Endothelial cell of umbilical vein (primary cell): ENCODE results near the gene PKP4. TPM values are rescaled to one million over a fixed set of nuclear protein-coding genes. Genes with fewer than 3 reads are reported as not detected.
"Not testable (repeated sequence)": the region's sequence is repeated elsewhere in the genome, so short reads cannot be mapped to it uniquely, and the experiment has no call there.

ENCODE experiments used
- BruUV-seq: library from RNA; stranded (reverse); fragments of 400-500 nt; replicated peaks from 2 replicates; lab custom pipeline; 2021; lab: Mats Ljungman, UMichigan
- CTCF ChIA-PET: fragments of 300-600, 350-600 bp; sonication (Branson Sonifier 250); formaldehyde crosslinking; loops from one replicate; lab custom pipeline; 2021; ENCODE audit warnings: antibody characterized with exemption, inconsistent platforms; lab: Charles Lee
- POLR2A ChIA-PET: fragments of 300-600, 350-600 bp; sonication (Branson Sonifier 250); formaldehyde crosslinking; loops from one replicate; lab custom pipeline; 2021; ENCODE audit warnings: antibody characterized with exemption, inconsistent platforms; lab: Charles Lee
- DNase-seq: peaks from one replicate; pipeline ENCODE4 v3.0.0-alpha.2; 2011; ENCODE audit warnings: low read depth, low spot score
- FAIRE-seq: peaks from 2 replicates; lab custom pipeline; 2011; peaks lifted over from hg19 to GRCh38; lab: Jason Lieb, UNC
- H2AFZ ChIP-seq: 2 replicates; pipeline ENCODE4 v1.6.0; 2012; ENCODE audit warnings: low read depth, low read length, control low read depth, inconsistent platforms
- H3K27ac ChIP-seq: 2 replicates; pipeline ENCODE4 v1.5.1; 2011; ENCODE audit warnings: low read depth, mild to moderate bottlenecking, control low read depth, low read length, moderate library complexity; ENCODE audit not compliant: insufficient read depth
- H3K27me3 ChIP-seq, 2 experiments: 2 replicates each; pipeline versions ENCODE4 v1.6.0 to v1.6.1; 2011; ENCODE audit warnings: low read length in 2 of 2, mixed read lengths in 1 of 2; ENCODE audit not compliant: control insufficient read depth in 2 of 2, insufficient read depth in 2 of 2
- H3K36me3 ChIP-seq, 2 experiments: 2 replicates in 1 of 2; 3 replicates in 1 of 2; pipeline ENCODE4 v1.5.1; 2011; ENCODE audit warnings: low read length in 2 of 2, mild to moderate bottlenecking in 1 of 2, moderate library complexity in 1 of 2; ENCODE audit not compliant: control insufficient read depth in 2 of 2, insufficient read depth in 2 of 2; ENCODE audit errors: extremely low read depth in 1 of 2
- H3K4me1 ChIP-seq: 3 replicates; pipeline ENCODE4 v1.5.1; 2011; ENCODE audit warnings: mild to moderate bottlenecking, low read length; ENCODE audit not compliant: control insufficient read depth, insufficient read depth; ENCODE audit errors: extremely low read depth
- H3K4me2 ChIP-seq: 2 replicates; pipeline ENCODE4 v1.6.1; 2011; ENCODE audit warnings: low read length, control low read depth, mixed read lengths; ENCODE audit not compliant: insufficient read depth
- H3K4me3 ChIP-seq, 3 experiments: fragments of 200-600 bp in 1 of 3; sonication (generic), shearing (Covaris generic) in 1 of 3; replicated peaks in 1 of 3; 2 replicates each; pipeline ENCODE4 v1.5.1; 2011 to 2016; ENCODE audit warnings: control low read depth in 3 of 3, low read length in 3 of 3, mild to moderate bottlenecking in 2 of 3, inconsistent platforms in 1 of 3, low read depth in 1 of 3, moderate library complexity in 1 of 3; ENCODE audit not compliant: insufficient read depth in 1 of 3
- H3K79me2 ChIP-seq: 2 replicates; pipeline ENCODE4 v1.6.0; 2012; ENCODE audit warnings: low read length, inconsistent platforms; ENCODE audit not compliant: control insufficient read depth, insufficient read depth
- H3K9ac ChIP-seq: replicated peaks from 2 replicates; pipeline ENCODE3; 2011; ENCODE audit warnings: low read length, control low read depth; ENCODE audit not compliant: insufficient read depth; ENCODE audit errors: extremely low read depth
- H3K9me1 ChIP-seq: replicated peaks from 3 replicates; pipeline ENCODE4 v1.6.0; 2011; ENCODE audit warnings: mild to moderate bottlenecking, low read length; ENCODE audit not compliant: control insufficient read depth, insufficient read depth; ENCODE audit errors: extremely low read depth
- H3K9me3 ChIP-seq: replicated peaks from 2 replicates; pipeline ENCODE4 v1.5.1; 2012; ENCODE audit warnings: low read length, inconsistent platforms; ENCODE audit not compliant: control insufficient read depth, insufficient read depth
- H4K20me1 ChIP-seq: replicated peaks from 2 replicates; pipeline ENCODE3; 2011; ENCODE audit warnings: mild to moderate bottlenecking, low read length; ENCODE audit not compliant: control insufficient read depth, insufficient read depth; ENCODE audit errors: extremely low read depth
- CTCF ChIP-seq, 2 donors: IDR thresholded peaks; 1 replicate in 1 of 2; 2 replicates in 1 of 2; pipeline ENCODE4 v1.5.1; 2011; ENCODE audit warnings: low read length in 2 of 2, mild to moderate bottlenecking in 2 of 2, moderate library complexity in 2 of 2, control low read depth in 1 of 2, inconsistent platforms in 1 of 2, low read depth in 1 of 2; ENCODE audit not compliant: insufficient read depth in 1 of 2; ENCODE audit errors: extremely low read depth in 1 of 2
- FOS ChIP-seq: IDR thresholded peaks from 2 replicates; pipeline ENCODE4 v1.6.1; 2011; ENCODE audit warnings: mild to moderate bottlenecking, low read length, moderate library complexity, borderline replicate concordance; ENCODE audit not compliant: insufficient read depth
- JUN ChIP-seq: IDR thresholded peaks from 2 replicates; pipeline ENCODE4 v1.6.1; 2011; ENCODE audit warnings: borderline replicate concordance, low read depth; ENCODE audit not compliant: insufficient read length, insufficient read depth
- MAX ChIP-seq: IDR thresholded peaks from 2 replicates; pipeline ENCODE4 v1.6.1; 2011; ENCODE audit not compliant: insufficient read depth, insufficient read length
- MYC ChIP-seq: IDR thresholded peaks from one replicate; pipeline ENCODE4 v1.6.1; 2011; ENCODE audit warnings: mild to moderate bottlenecking, low read depth, low read length
- POLR2A ChIP-seq: IDR thresholded peaks from 2 replicates; pipeline ENCODE4 v1.6.1; 2012; ENCODE audit warnings: low read depth, mild to moderate bottlenecking, control low read depth, low read length
- POLR2AphosphoS5 ChIP-seq: IDR thresholded peaks from 2 replicates; pipeline ENCODE4 v1.6.1; 2012; ENCODE audit warnings: low read depth, mild to moderate bottlenecking, control low read depth, low read length, moderate library complexity; ENCODE audit not compliant: insufficient read depth
- dilution Hi-C: fragments of 300-500 bp; cut with MboI; formaldehyde crosslinking; loops from one replicate; pipeline ENCODE4 v1.15.0; 2019; ENCODE audit warnings: low sequenced_read_pairs; ENCODE audit not compliant: extremely low pct_ligation_motif_present
- intact Hi-C: fragments of 100-400 bp; cut with micrococcal nuclease; formaldehyde crosslinking; loops from one replicate; pipeline ENCODE4 v1.10.0; 2022
- polyA plus RNA-seq, 4 experiments: library from polyadenylated mRNA; depleted of rRNA in 3 of 4; stranded (reverse) in 3 of 4; unstranded in 1 of 4; fragments of >200 nt; gene quantifications; 2 replicates each; pipeline versions ENCODE4 v1.2.1 to v1.2.3, GENCODE V29; 2011 to 2012; ENCODE audit warnings: missing spikeins in 1 of 4
- total RNA-seq: library from RNA; stranded (reverse); gene quantifications from 2 replicates; pipeline ENCODE4 v1.2.3, GENCODE V29; 2021

Gene PKP4
- total and polyA plus RNA-seq, 2 donors (not counting 3 experiments of a cell fraction or from before 2014, with no cell fraction given): 35.4 to 68.5 TPM

DNA sequence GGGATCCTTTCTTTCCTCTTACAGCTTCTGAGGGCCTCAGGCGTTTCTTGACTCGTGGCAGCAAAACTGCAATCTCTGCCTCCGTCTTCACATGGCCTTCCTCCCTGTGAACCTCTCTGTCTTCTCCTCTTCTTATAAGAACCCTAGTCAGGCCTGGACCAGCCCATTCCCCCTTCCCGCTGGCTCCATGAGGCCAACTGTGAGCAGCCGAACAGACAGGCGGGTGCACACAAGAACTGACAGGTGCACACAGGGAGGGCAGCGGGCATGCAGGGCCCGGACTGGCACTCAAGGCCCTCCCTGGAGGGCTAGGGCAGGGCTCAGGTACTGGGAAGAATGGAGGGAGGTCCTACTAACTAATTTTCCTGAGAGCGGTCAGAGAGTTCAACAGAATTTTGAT lies 246.0 kb downstream of the PKP4 start:
- BruUV-seq: no TSS peak
- intact Hi-C loops (no loop called here), dilution Hi-C loops (no loop called here)
- Histone ChIP-seq H3K36me3 (no peaks in the 10 kb centered on the region), H3K27me3 (peaks cover 3% of the 10 kb centered on the region in 2 experiments), H3K9me1 (no peaks in the 10 kb centered on the region), H3K79me2 (no peaks in the 10 kb centered on the region), H3K9me3 (no peaks in the 10 kb centered on the region), H2AFZ (no peak overlapping the region), H3K9ac (no peak overlapping the region), H4K20me1 (no peaks in the 10 kb centered on the region), H3K4me3 (no peak overlapping the region), H3K27ac (no peak overlapping the region), H3K4me1 (no peaks in the 10 kb centered on the region), H3K4me2 (no peak overlapping the region)
- no peak for TF ChIP-seq POLR2A
- TF ChIP-seq CTCF (IDR thresholded peaks at IDR 0.05; ENCODE audit: extremely low read depth in 1 of 2, insufficient read depth in 1 of 2, low read depth in 1 of 2, low read length in 2 of 2): no peak
- TF ChIP-seq MYC: no peak
- no peak for TF ChIP-seq POLR2AphosphoS5
- no peak for TF ChIP-seq FOS
- no peak for TF ChIP-seq MAX
- TF ChIP-seq JUN: no peak
- FAIRE-seq: no peak
- ChIA-PET POLR2A (no interaction called here), CTCF (interaction anchor here (0.7 kb wide), 1 partner anchor 43 kb away, joined by 3 read pairs; no protein-coding TSS in a partner anchor)
- no peak for DNase-seq

- H3K4me2 ChIP-seq, BruUV-seq, H3K27ac ChIP-seq, H3K27me3 ChIP-seq, H3K9ac ChIP-seq, DNase-seq, FAIRE-seq, H3K79me2 ChIP-seq, H3K9me1 ChIP-seq, H3K4me1 ChIP-seq, CTCF ChIA-PET, H3K4me3 ChIP-seq, H4K20me1 ChIP-seq, dilution Hi-C loops, H3K36me3 ChIP-seq, H3K9me3 ChIP-seq, POLR2A ChIA-PET, intact Hi-C loops, H2AFZ ChIP-seq: not testable (repeated sequence)
Observed at GRCh38 chr2:158704724-158705465, 248.1 kb downstream of the PKP4 start.
